GM18507 (cell line): ENCODE measurements around the gene SLC25A47.
"Not testable (repeated sequence)": the region's sequence is repeated elsewhere in the genome, so short reads cannot be mapped to it uniquely, and the experiment has no call there.

Source experiments
- DNase-seq: peaks from one replicate; pipeline ENCODE4 v3.0.0; 2011; ENCODE audit warnings: low read depth; ENCODE audit not compliant: insufficient read length; ENCODE audit errors: extremely low spot score
- FAIRE-seq: peaks from 2 replicates; lab custom pipeline; 2011; peaks lifted over from hg19 to GRCh38; lab: Jason Lieb, UNC

Gene SLC25A47

GRCh38 chr14:100302616-100303015 lies 20.5 kb upstream of the SLC25A47 start:
- FAIRE-seq (no peak), DNase-seq (no peak)

GRCh38 chr14:100303179-100303578 lies 20.0 kb upstream of the SLC25A47 start:
- DNase-seq (no peak), FAIRE-seq (peak; percentile 57)

GRCh38 chr14:100303925-100304324 lies 19.2 kb upstream of the SLC25A47 start:
- no peak for FAIRE-seq
- DNase-seq, result no peak

GRCh38 chr14:100304825-100305323 lies 18.3 kb upstream of the SLC25A47 start:
- DNase-seq (no peak), FAIRE-seq (peak; percentile 52)

- FAIRE-seq (peak; percentile 12), DNase-seq (no peak)
Observed at GRCh38 chr14:100305324-100306100, 17.6 kb upstream of the SLC25A47 start.

- DNase-seq (peak; percentile 94), FAIRE-seq (peak; percentile 89)
Observed at GRCh38 chr14:100306101-100306997, 16.8 kb upstream of the SLC25A47 start, which contains the start of gene SLC25A29. Gene SLC25A29 (minus strand): TSS chr14:100306444. CDS start chr14:100306232, 212 bp downstream.

- no peak for DNase-seq
- FAIRE-seq, result no peak
Observed at GRCh38 chr14:100306998-100307765, 16.0 kb upstream of the SLC25A47 start.

GRCh38 chr14:100307766-100308426 lies 15.2 kb upstream of the SLC25A47 start:
- FAIRE-seq (no peak), DNase-seq (no peak)

- FAIRE-seq, DNase-seq: not testable (repeated sequence)
Observed at GRCh38 chr14:100308427-100308792, 14.7 kb upstream of the SLC25A47 start.

- DNase-seq (no peak), FAIRE-seq (no peak)
Observed at GRCh38 chr14:100309028-100309737, 14.0 kb upstream of the SLC25A47 start.

GRCh38 chr14:100312110-100312876 lies 10.8 kb upstream of the SLC25A47 start:
- not testable (repeated sequence) for DNase-seq
- FAIRE-seq, result peak; percentile 15

- no peak for DNase-seq
- FAIRE-seq, result no peak
Observed at GRCh38 chr14:100312877-100313400, 10.2 kb upstream of the SLC25A47 start.

- FAIRE-seq (no peak), DNase-seq (no peak)
Observed at GRCh38 chr14:100313464-100314230, 9.5 kb upstream of the SLC25A47 start.

GRCh38 chr14:100314724-100315123 lies 8.4 kb upstream of the SLC25A47 start:
- DNase-seq (no peak), FAIRE-seq (no peak)

GRCh38 chr14:100317389-100317788 lies 5.8 kb upstream of the SLC25A47 start:
- DNase-seq (no peak), FAIRE-seq (no peak)

- DNase-seq (peak; percentile 69), FAIRE-seq (peak; percentile 87)
Observed at GRCh38 chr14:100317912-100318808, 5.0 kb upstream of the SLC25A47 start.
